Brain microvascular endothelial cell (primary cell): Measurements from ENCODE around the gene GFY.

Source experiments
- DNase-seq: peaks from one replicate; pipeline ENCODE4 v3.0.0-alpha.2; 2020
- H3K27ac ChIP-seq: fragments of 250-450 bp; sonication (Bioruptor Pico); 2 replicates; pipeline ENCODE4 v1.5.1; 2020; ENCODE audit warnings: mild to moderate bottlenecking, moderate library complexity
- H3K27me3 ChIP-seq: fragments of 250-450 bp; sonication (Bioruptor Pico); replicated peaks from 2 replicates; pipeline ENCODE4 v1.5.1; 2020; ENCODE audit warnings: mild to moderate bottlenecking
- H3K36me3 ChIP-seq: fragments of 250-450 bp; sonication (Bioruptor Pico); replicated peaks from 2 replicates; pipeline ENCODE4 v1.5.1; 2020; ENCODE audit warnings: mild to moderate bottlenecking
- H3K4me3 ChIP-seq: 2 replicates; pipeline ENCODE4 v1.5.1; 2011; ENCODE audit warnings: low read depth, mild to moderate bottlenecking, control low read depth, low read length, moderate library complexity
- CTCF ChIP-seq: IDR thresholded peaks from 2 replicates; pipeline ENCODE4 v1.5.1; 2011; ENCODE audit warnings: low read depth, mild to moderate bottlenecking, moderate library complexity, low read length, control low read depth, inconsistent platforms; ENCODE audit errors: missing control alignments
- in situ Hi-C: cut with HindIII; loops from 2 replicates; pipeline ENCODE4 v1.10.0; 2017; ENCODE audit warnings: low sequenced_read_pairs, low pct_ligation_motif_present

The GFY gene

GRCh38 chr19:49431330-49431749, 6.2 kb downstream of the GFY start:
- no peak for DNase-seq
- peaks cover 81% of the 10 kb centered on the region for H3K27me3 ChIP-seq
- no peak for TF ChIP-seq CTCF
- H3K4me3 ChIP-seq: no peak overlapping the region
- in situ Hi-C loops: no loop called here
- no peaks in the 10 kb centered on the region for H3K36me3 ChIP-seq
- H3K27ac ChIP-seq: no peak overlapping the region

GRCh38 chr19:49432141-49433073, 7.2 kb downstream of the GFY start:
- no peak for DNase-seq
- H3K4me3 ChIP-seq: no peak overlapping the region

GRCh38 chr19:49433240-49433901, 8.2 kb downstream of the GFY start:
- no peak overlapping the region for H3K4me3 ChIP-seq
- no peak for TF ChIP-seq CTCF
- H3K27ac ChIP-seq: no peak overlapping the region
- H3K27me3 ChIP-seq: peaks cover 78% of the 10 kb centered on the region
- in situ Hi-C loops: no loop called here
- no peak for DNase-seq
- H3K36me3 ChIP-seq: no peaks in the 10 kb centered on the region

More at GRCh38 chr19:49432141-49433073, 7.2 kb downstream of the GFY start:
- no peak for TF ChIP-seq CTCF
- in situ Hi-C loops: no loop called here
- Histone ChIP-seq H3K27ac (no peak overlapping the region), H3K27me3 (peaks cover 80% of the 10 kb centered on the region), H3K36me3 (no peaks in the 10 kb centered on the region)

- DNase-seq: no peak
- in situ Hi-C loops: no loop called here
- H3K36me3 ChIP-seq: no peaks in the 10 kb centered on the region
- no peak overlapping the region for H3K27ac ChIP-seq
- no peak for TF ChIP-seq CTCF
- H3K4me3 ChIP-seq: no peak overlapping the region
- peaks cover 79% of the 10 kb centered on the region for H3K27me3 ChIP-seq
Measured at GRCh38 chr19:49434907-49435583, 9.9 kb downstream of the GFY start.

DNA sequence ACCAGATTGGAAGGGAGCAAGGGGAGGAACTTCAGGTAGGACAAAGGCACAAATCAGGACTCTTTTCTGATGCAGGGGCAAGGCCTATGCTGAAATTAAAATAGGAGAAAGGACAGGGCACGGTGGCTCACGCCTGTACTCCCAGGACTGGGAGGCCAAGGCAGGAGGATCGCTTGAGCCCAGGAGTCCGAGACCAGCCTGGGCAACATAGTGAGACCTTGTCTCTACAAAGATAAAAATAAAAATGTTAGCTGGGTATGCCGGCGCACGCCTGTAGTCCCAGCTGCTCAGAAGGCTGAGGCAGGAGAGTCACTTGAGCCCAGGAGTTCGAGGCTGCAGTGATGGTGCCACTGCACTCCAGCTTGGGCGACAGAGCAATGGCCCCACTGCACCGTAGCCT, 10.5 kb downstream of the GFY start:
- in situ Hi-C loops: no loop called here
- no peaks in the 10 kb centered on the region for H3K36me3 ChIP-seq
- no peak overlapping the region for H3K4me3 ChIP-seq
- DNase-seq: no peak
- no peak for TF ChIP-seq CTCF
- peaks cover 82% of the 10 kb centered on the region for H3K27me3 ChIP-seq
- H3K27ac ChIP-seq: no peak overlapping the region
